Prostate gland (tissue), 2 donors: ENCODE data around the gene ANTXR1.

Experiments used
- CTCF ChIP-seq, 4 experiments: fragments of 200-600 bp in 2 of 4; fragments of 450-650 bp in 2 of 4; sonication (generic) in 2 of 4; IDR thresholded peaks; 1 replicate in 3 of 4; 2 replicates in 1 of 4; pipeline ENCODE4 v1.5.1; 2016 to 2019; ENCODE audit warnings: antibody characterized with exemption in 4 of 4, mild to moderate bottlenecking in 2 of 4, moderate library complexity in 2 of 4
- POLR2A ChIP-seq: fragments of 450-650 bp; IDR thresholded peaks from one replicate; pipeline ENCODE4 v1.6.1; 2016; ENCODE audit warnings: antibody characterized with exemption, mild to moderate bottlenecking
- POLR2AphosphoS5 ChIP-seq: sonication (generic); formaldehyde crosslinking; IDR thresholded peaks from one replicate; pipeline ENCODE4 v1.6.1; 2017; ENCODE audit warnings: antibody characterized with exemption

DNA sequence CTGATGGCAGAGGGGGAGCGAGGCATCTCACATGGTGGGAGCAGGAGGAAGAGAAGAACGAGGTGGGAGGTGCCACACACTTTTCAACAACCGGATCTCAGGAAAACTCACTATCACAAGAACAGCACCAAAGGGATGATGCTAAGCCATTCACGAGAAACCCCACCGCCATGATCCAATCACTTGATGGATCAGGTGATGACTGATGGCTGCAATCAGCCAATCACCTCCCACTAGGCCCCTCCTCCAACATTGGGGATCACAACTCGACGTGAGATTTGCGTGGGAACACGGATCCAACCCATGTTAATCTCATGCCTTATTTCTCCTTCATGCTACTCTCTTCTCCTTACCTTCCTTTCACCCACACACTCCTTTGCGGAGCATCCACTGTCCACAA is 143.6 kb downstream of the ANTXR1 start:
- no peak for TF ChIP-seq CTCF (IDR thresholded peaks at IDR 0.05)
- no peak for TF ChIP-seq POLR2A
- no peak for TF ChIP-seq POLR2AphosphoS5
